Muscle of arm (tissue), 12 donors: ENCODE data around the gene AKT3. TPM values are rescaled to one million over a fixed set of nuclear protein-coding genes. Genes with fewer than 3 reads are reported as not detected.

Source experiments
- DNase-seq: peaks from one replicate; pipeline ENCODE4 v3.0.0-alpha.2; 2013
- polyA plus RNA-seq, 12 donors: library from polyadenylated mRNA; unstranded; fragments of 120-200 nt; gene quantifications; one replicate each; pipeline ENCODE4 v1.2.1, GENCODE V29; 2013; ENCODE audit not compliant: insufficient read length in 12 of 12

AKT3 gene
- polyA plus RNA-seq, 12 donors = 20.6 to 30.0 (median 27.6) TPM; not detected in 1

GRCh38 chr1:243513726-243514491, 336.1 kb downstream of the AKT3 start:
- DNase-seq = no peak

- DNase-seq = no peak
Observed at GRCh38 chr1:243510928-243511327, 339.1 kb downstream of the AKT3 start.

- no peak for DNase-seq
Observed at GRCh38 chr1:243508943-243509342, 341.1 kb downstream of the AKT3 start.

GRCh38 chr1:243508303-243508713, 341.7 kb downstream of the AKT3 start:
- no peak for DNase-seq

GRCh38 chr1:243507672-243508302, 342.3 kb downstream of the AKT3 start:
- no peak for DNase-seq

- DNase-seq = no peak
Observed at GRCh38 chr1:243507001-243507671, 342.9 kb downstream of the AKT3 start.

GRCh38 chr1:243505986-243506689, 343.9 kb downstream of the AKT3 start:
- DNase-seq = no peak

GRCh38 chr1:243503155-243503554, 346.9 kb downstream of the AKT3 start:
- no peak for DNase-seq

GRCh38 chr1:243501002-243501401, 349.0 kb downstream of the AKT3 start:
- no peak for DNase-seq

GRCh38 chr1:243500512-243500911, 349.5 kb downstream of the AKT3 start:
- no peak for DNase-seq

- DNase-seq = no peak
Observed at GRCh38 chr1:243499711-243500110, 350.3 kb downstream of the AKT3 start.

- DNase-seq = no peak
Observed at GRCh38 chr1:243499248-243499647, 350.8 kb downstream of the AKT3 start.

- DNase-seq = no peak
Observed at GRCh38 chr1:243497939-243498681, 351.9 kb downstream of the AKT3 start.

- DNase-seq = no peak
Observed at GRCh38 chr1:243496806-243497205, 353.2 kb downstream of the AKT3 start.

- no peak for DNase-seq
Observed at GRCh38 chr1:243496187-243496646, 353.8 kb downstream of the AKT3 start.

GRCh38 chr1:243495442-243496186, 354.4 kb downstream of the AKT3 start:
- no peak for DNase-seq

- DNase-seq = no peak
Observed at GRCh38 chr1:243494741-243495431, 355.2 kb downstream of the AKT3 start.

GRCh38 chr1:243493156-243494129, 356.6 kb downstream of the AKT3 start:
- no peak for DNase-seq
